GM06990 (cell line): Measurements from ENCODE around the gene ZBTB20.

Source experiments
- DNase-seq: peaks from one replicate; pipeline ENCODE4 v3.0.0-alpha.2; 2011; ENCODE audit not compliant: insufficient read length; ENCODE audit errors: extremely low read depth
- H3K27me3 ChIP-seq: replicated peaks from 2 replicates; pipeline ENCODE4 v1.6.0; 2011; ENCODE audit warnings: low read length; ENCODE audit not compliant: control insufficient read depth, insufficient read depth
- H3K36me3 ChIP-seq: 2 replicates; pipeline ENCODE4 v1.5.1; 2011; ENCODE audit warnings: low read length; ENCODE audit not compliant: control insufficient read depth, insufficient read depth
- H3K4me3 ChIP-seq: replicated peaks from 2 replicates; pipeline ENCODE4 v1.5.1; 2011; ENCODE audit warnings: low read depth, mild to moderate bottlenecking, control low read depth, low read length
- TF ChIP-seq, protein P1 (sequence below): IDR thresholded peaks from 2 replicates; pipeline ENCODE4 v1.5.1; 2011; ENCODE audit warnings: low read length, control low read depth, mild to moderate bottlenecking, inconsistent platforms; ENCODE audit not compliant: insufficient read depth, poor library complexity, severe bottlenecking

Gene ZBTB20

DNA sequence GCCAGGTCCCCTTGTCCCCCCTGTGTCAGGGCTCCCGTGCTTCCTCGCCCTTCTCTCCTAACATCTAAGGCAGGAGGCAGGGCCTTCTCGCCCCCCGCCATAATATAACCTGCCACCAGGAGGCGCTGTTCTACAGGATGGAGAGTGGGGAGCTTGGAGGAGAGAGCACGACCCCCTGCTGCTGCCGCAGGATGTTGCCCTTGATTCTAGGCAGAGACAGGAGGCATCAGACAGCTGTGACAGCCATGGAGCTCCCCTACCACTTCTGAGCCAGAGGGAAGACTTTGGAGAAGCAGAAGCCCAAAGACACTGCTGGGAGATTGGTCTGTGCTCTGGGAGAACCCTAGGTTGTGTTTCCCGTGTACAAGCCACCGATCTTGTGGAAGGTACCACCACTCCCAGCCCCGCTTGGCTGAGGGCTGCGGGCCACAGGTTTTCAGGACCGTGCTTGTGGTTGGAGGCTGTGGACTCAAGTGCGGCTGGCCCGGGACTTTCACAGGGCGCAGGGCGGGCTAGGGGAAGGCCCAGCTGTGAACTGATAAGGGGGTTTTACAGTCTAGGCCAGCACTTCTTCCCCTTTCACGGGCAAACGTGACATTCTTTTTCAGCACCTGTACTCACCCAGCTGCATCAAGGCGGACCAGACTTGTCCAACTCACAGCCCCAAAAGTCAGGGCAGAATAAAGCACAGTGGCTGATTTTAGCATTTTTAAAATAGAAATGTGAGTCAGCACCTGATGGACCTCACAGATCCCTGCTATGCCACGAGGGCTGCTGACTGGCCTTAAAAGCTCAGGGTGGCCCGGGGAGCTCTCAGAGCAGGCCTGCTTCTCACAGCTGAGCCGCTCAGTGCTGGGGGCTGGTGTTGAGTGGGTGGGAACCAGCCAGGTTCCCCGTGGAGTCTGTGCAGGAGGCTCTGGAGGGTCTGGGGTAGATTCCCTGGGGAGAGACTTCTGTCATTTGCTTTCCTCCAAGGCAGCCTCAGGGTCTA lies 855.9 kb downstream of the ZBTB20 start:
- no peaks in the 10 kb centered on the region for H3K36me3 ChIP-seq
- DNase-seq: peak; percentile 86
- no peaks in the 10 kb centered on the region for H3K27me3 ChIP-seq
- TF ChIP-seq, protein P1, sequence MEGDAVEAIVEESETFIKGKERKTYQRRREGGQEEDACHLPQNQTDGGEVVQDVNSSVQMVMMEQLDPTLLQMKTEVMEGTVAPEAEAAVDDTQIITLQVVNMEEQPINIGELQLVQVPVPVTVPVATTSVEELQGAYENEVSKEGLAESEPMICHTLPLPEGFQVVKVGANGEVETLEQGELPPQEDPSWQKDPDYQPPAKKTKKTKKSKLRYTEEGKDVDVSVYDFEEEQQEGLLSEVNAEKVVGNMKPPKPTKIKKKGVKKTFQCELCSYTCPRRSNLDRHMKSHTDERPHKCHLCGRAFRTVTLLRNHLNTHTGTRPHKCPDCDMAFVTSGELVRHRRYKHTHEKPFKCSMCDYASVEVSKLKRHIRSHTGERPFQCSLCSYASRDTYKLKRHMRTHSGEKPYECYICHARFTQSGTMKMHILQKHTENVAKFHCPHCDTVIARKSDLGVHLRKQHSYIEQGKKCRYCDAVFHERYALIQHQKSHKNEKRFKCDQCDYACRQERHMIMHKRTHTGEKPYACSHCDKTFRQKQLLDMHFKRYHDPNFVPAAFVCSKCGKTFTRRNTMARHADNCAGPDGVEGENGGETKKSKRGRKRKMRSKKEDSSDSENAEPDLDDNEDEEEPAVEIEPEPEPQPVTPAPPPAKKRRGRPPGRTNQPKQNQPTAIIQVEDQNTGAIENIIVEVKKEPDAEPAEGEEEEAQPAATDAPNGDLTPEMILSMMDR: peak; percentile 94
- H3K4me3 ChIP-seq: no peak overlapping the region

DNA sequence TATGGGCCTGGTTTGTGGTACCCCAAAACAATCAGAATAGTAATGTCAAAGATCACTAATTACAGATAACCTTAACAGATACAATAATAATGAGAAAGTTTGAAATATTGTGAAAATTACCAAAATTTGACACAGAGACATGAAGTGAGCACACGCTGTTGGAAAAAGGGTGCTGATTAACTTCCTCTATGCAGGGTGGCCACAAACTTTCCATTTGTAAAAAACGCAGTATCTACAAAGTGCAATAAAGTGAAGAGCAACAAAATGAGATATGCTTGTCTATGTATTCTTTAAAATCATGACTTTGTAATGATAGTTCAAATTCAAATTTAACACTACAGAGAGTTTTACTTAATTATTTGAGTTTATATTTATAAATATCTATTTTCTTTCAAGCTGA lies 860.8 kb downstream of the ZBTB20 start:
- no peaks in the 10 kb centered on the region for H3K27me3 ChIP-seq
- DNase-seq: no peak
- TF ChIP-seq, protein P1: no peak
- H3K4me3 ChIP-seq: no peak overlapping the region
- no peaks in the 10 kb centered on the region for H3K36me3 ChIP-seq

DNA sequence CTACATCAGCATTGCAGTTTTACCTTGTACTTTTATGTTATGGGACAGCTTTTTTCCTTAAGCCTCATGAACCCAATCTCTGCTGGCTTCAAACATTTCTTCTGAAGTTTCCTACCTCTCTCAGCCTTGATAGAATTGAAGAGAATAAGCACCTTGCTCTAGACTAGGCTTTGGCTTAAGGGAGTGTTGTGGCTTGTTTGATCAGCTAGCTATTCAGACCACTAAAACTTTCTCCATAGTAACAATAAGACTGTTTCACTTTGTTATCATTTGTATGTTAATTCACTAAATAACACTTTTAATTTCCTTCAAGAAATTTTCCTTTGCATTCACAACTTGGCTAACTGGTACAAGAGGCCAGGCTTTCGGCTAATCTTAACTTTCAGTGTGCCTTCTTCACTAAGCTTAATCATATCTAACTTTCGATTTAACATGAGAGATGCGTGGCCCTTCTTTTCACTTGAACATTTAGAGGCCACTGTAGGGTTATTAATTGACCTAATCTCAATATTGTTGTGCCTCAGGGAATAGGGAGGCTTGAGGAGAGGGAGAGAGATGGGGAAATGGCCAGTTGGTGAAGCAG lies 861.3 kb downstream of the ZBTB20 start:
- no peak for DNase-seq
- Histone ChIP-seq H3K4me3 (no peak overlapping the region; the same call in 1 of the 2 replicates), H3K36me3 (no peaks in the 10 kb centered on the region), H3K27me3 (no peaks in the 10 kb centered on the region)
- TF ChIP-seq, protein P1: no peak

GRCh38 chr3:114284644-114285043 lies 862.4 kb downstream of the ZBTB20 start:
- no peak overlapping the region for H3K4me3 ChIP-seq
- TF ChIP-seq, protein P1: no peak
- H3K27me3 ChIP-seq: no peaks in the 10 kb centered on the region
- DNase-seq: no peak
- no peaks in the 10 kb centered on the region for H3K36me3 ChIP-seq
